GM06990 (cell line): ENCODE measurements around the gene CNN2.

Experiments used
- DNase-seq: peaks from one replicate; pipeline ENCODE4 v3.0.0-alpha.2; 2011; ENCODE audit not compliant: insufficient read length; ENCODE audit errors: extremely low read depth
- H3K27me3 ChIP-seq: replicated peaks from 2 replicates; pipeline ENCODE4 v1.6.0; 2011; ENCODE audit warnings: low read length; ENCODE audit not compliant: control insufficient read depth, insufficient read depth
- H3K36me3 ChIP-seq: 2 replicates; pipeline ENCODE4 v1.5.1; 2011; ENCODE audit warnings: low read length; ENCODE audit not compliant: control insufficient read depth, insufficient read depth
- H3K4me3 ChIP-seq: replicated peaks from 2 replicates; pipeline ENCODE4 v1.5.1; 2011; ENCODE audit warnings: low read depth, mild to moderate bottlenecking, control low read depth, low read length
- TF ChIP-seq, protein P1 (sequence below): IDR thresholded peaks from 2 replicates; pipeline ENCODE4 v1.5.1; 2011; ENCODE audit warnings: low read length, control low read depth, mild to moderate bottlenecking, inconsistent platforms; ENCODE audit not compliant: insufficient read depth, poor library complexity, severe bottlenecking

CNN2 gene

DNA sequence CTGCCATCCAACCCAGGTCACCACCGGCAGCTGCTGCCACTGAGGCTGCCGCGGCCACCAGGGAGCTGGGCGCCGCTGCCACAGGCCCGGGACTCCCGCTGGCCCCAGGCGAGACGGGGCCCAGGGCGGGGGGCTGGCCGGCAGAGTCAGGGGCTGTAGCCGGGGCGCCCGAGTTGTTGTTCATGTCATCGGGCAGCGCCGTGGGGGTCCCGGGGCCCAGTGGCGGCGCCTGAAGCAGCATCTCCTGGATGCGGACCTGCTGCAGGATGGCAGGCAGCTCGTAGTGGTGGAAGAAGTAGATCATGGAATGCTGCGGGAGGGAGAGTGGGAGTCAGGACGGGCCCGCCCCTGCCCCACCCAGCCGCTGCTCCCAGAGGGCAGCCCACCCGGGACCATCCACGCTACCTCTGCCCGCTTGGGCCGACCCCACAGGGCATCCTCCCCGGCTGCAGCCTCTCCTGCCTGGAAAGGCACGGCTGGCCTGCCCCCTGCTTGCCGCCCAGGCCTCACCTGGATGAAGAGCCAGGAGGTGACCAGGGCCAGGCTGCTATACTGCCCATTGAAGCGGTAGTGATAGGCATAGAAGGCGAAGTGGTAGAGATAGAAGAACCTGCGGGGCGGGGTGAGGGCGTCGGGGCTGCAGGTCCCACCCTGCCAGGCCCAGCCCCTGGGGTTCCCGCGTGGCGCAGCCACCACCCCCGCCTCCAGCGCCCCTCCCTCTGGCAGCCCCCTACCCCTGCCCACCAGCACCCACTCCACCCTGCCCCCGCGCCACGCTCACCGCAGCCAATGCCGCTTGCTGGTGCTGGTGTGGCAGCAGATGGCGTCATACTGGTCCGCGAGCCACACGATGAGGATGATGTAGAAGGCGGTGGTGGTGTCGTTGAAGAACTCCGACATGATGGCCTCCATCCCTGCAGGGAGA is 15.6 kb upstream of the CNN2 start:
- no peaks in the 10 kb centered on the region for H3K27me3 ChIP-seq
- TF ChIP-seq, protein P1, sequence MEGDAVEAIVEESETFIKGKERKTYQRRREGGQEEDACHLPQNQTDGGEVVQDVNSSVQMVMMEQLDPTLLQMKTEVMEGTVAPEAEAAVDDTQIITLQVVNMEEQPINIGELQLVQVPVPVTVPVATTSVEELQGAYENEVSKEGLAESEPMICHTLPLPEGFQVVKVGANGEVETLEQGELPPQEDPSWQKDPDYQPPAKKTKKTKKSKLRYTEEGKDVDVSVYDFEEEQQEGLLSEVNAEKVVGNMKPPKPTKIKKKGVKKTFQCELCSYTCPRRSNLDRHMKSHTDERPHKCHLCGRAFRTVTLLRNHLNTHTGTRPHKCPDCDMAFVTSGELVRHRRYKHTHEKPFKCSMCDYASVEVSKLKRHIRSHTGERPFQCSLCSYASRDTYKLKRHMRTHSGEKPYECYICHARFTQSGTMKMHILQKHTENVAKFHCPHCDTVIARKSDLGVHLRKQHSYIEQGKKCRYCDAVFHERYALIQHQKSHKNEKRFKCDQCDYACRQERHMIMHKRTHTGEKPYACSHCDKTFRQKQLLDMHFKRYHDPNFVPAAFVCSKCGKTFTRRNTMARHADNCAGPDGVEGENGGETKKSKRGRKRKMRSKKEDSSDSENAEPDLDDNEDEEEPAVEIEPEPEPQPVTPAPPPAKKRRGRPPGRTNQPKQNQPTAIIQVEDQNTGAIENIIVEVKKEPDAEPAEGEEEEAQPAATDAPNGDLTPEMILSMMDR: no peak
- peaks cover 30% of the 10 kb centered on the region for H3K36me3 ChIP-seq
- no peak overlapping the region for H3K4me3 ChIP-seq
- DNase-seq: no peak

DNA sequence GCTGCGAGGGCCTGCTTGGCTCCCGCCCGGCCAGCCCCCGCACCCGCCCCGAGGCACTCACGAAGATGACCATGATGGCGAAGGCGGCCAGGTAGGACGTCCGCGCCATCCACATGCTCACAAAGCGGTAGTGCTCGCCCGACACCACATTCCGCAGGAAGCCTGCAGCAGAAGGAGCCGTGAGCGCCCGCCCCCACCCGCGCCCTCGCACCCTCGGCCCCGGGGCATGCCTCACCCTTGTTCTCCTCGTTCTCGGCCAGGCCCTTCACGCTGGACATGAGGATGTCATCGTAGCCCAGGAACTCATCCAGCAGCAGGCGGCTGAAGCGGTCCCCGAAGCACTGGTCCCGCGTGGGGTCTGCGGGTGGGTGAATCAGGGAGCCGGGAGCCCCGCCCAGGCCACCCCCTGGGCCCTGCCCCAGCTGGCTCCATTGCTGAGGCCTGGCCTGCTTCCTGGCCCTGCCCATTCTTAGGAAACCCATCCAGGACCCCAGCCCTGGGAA is 14.5 kb upstream of the CNN2 start:
- H3K27me3 ChIP-seq: no peaks in the 10 kb centered on the region
- no peak for DNase-seq
- H3K36me3 ChIP-seq: peaks cover 35% of the 10 kb centered on the region
- H3K4me3 ChIP-seq: no peak overlapping the region
- TF ChIP-seq, protein P1: no peak

DNA sequence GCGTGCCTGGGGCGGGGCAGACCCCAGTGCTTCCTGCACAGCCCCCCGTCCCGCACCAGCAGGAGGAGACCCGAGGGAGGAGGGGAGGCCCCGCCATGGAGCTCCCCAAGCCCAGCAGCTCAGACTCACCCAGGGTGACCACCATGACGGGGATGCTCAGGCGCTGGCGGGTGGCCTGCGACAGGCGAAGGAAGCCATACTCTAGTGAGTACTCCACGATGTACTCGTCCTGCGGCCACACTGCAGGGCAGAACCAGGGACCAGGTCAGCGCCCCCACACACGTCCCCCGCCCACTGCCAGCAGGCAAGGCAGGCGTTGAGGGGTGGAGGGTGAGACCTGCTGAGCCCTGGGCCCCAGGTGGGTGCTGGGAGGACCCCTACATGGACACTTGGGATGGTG is 14.1 kb upstream of the CNN2 start:
- H3K36me3 ChIP-seq: peaks cover 35% of the 10 kb centered on the region
- no peaks in the 10 kb centered on the region for H3K27me3 ChIP-seq
- TF ChIP-seq, protein P1: no peak
- DNase-seq: no peak
- no peak overlapping the region for H3K4me3 ChIP-seq

DNA sequence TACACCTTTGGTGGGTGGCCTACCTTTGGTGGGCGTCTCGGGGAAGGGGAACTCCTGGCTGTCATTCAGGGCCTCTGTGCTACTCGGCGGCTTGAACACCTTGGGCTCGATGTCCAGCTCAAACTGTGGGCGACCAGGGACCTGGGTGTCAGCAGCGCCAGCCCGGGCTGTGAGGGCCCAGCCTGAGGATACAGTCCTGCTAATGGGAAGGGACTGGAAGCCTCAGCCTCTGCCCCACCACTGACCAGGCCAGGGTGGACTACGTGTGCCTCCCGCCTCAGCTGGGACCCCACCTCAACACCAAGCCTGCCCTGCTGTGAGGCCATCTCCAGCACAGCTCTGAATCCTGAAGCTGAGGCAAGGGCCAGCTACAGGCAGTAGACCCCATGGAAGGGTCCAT is 13.2 kb upstream of the CNN2 start:
- DNase-seq: no peak
- TF ChIP-seq, protein P1: no peak
- H3K4me3 ChIP-seq: no peak overlapping the region
- H3K36me3 ChIP-seq: peaks cover 36% of the 10 kb centered on the region
- no peaks in the 10 kb centered on the region for H3K27me3 ChIP-seq

DNA sequence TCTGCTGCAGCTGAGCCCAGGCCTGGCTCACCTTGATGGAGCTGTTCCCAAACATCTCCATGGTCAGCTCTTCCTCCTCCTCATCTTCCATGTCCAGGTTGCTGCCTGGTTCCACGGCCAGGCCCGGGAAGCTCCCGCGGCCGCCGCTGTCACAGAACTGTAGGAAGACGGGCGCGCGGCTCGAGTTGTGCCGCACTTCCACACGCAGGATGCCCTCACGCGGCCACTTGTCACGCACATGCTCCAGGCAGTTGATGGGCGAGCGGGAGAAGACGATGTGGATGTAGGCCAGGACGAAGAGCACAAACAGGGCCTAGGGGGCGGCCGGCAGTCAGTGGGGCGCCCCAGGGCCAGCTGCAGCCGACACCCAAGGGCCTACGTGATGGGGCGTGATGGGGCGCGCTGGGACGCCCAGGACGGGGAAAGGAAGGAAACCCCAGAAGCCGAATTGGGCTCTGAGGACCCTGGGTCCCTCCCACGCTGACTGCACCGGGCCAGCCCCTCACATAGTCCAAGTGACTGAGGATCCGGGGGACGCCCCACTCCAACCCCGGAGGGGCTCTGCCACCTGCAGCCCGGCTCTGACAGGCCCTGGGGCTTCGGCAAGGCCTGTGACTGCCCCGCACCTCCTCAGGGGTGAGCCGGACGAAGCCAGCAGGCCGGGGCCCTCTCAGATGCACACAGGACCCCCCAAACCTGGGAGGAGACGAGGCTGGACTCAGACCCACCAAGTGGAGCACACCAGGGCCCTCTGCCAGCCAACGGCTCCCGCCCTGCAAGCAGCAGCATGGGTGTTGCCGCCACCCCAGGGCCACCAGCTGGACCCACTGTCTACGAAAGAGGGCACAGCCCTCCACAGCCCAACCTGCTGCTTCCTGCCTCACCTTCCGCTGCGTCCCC is 12.0 kb upstream of the CNN2 start:
- no peak for DNase-seq
- TF ChIP-seq, protein P1: no peak
- H3K27me3 ChIP-seq: no peaks in the 10 kb centered on the region
- H3K4me3 ChIP-seq: no peak overlapping the region
- H3K36me3 ChIP-seq: peaks cover 38% of the 10 kb centered on the region
